GM23248 (cell line): ENCODE results near the gene ODAD2.

Source experiments
- EZH2 ChIP-seq: fragments of 200-600 bp; sonication (generic); IDR thresholded peaks from 2 replicates; pipeline ENCODE4 v1.6.1; 2018; ENCODE audit warnings: antibody characterized with exemption, mild to moderate bottlenecking; ENCODE audit not compliant: insufficient read depth, poor library complexity, severe bottlenecking
- EZH2phosphoT487 ChIP-seq: fragments of 200-600 bp; sonication (generic); IDR thresholded peaks from 2 replicates; pipeline ENCODE4 v1.6.1; 2018; ENCODE audit warnings: antibody characterized with exemption, moderate library complexity, mild to moderate bottlenecking, low read depth; ENCODE audit not compliant: insufficient read depth

- TF ChIP-seq EZH2 (no peak), EZH2phosphoT487 (no peak)
Observed at GRCh38 chr10:28046579-28046978, 47.7 kb upstream of the ODAD2 start.
